T-helper 2 cell treated with Interferon-gamma antibody and Interleukin-4, amounts not matched to agents 5 μg/mL and 100 μg/mL, for 36 hours (primary cell): ENCODE measurements around the gene SINHCAF.

Experiments used
- DNase-seq: peaks from one replicate; pipeline ENCODE4 v3.0.0; 2021; ENCODE audit warnings: low spot score
- H3K27ac Mint-ChIP-seq: one replicate; pipeline ENCODE4 v1.8.0; 2021; ENCODE audit warnings: mild to moderate bottlenecking, mixed read lengths
- H3K27me3 Mint-ChIP-seq: one replicate; pipeline ENCODE4 v1.8.0; 2021; ENCODE audit warnings: low read depth, mixed read lengths
- H3K36me3 Mint-ChIP-seq: one replicate; pipeline ENCODE4 v1.8.0; 2021; ENCODE audit warnings: low read depth, mixed read lengths
- H3K4me1 Mint-ChIP-seq: one replicate; pipeline ENCODE4 v1.8.0; 2021; ENCODE audit warnings: low read depth, mixed read lengths
- H3K4me3 Mint-ChIP-seq: one replicate; pipeline ENCODE4 v1.8.0; 2022; ENCODE audit warnings: mild to moderate bottlenecking, moderate library complexity, mixed read lengths
- H3K9me3 Mint-ChIP-seq: one replicate; pipeline ENCODE4 v1.8.0; 2021; ENCODE audit warnings: mixed read lengths

The SINHCAF gene

GRCh38 chr12:31355747-31356107 is 29.8 kb upstream of the SINHCAF start:
- no peak overlapping the region for H3K27ac Mint-ChIP-seq
- H3K4me3 Mint-ChIP-seq = no peak overlapping the region
- no peaks in the 10 kb centered on the region for H3K36me3 Mint-ChIP-seq
- no peaks in the 10 kb centered on the region for H3K4me1 Mint-ChIP-seq
- no peaks in the 10 kb centered on the region for H3K9me3 Mint-ChIP-seq
- peaks cover 3% of the 10 kb centered on the region for H3K27me3 Mint-ChIP-seq
- DNase-seq = no peak

- Mint-ChIP-seq H3K27ac (no peak overlapping the region), H3K9me3 (no peaks in the 10 kb centered on the region), H3K4me3 (no peak overlapping the region), H3K4me1 (no peaks in the 10 kb centered on the region), H3K36me3 (no peaks in the 10 kb centered on the region), H3K27me3 (peaks cover 14% of the 10 kb centered on the region)
- no peak for DNase-seq
Observed at GRCh38 chr12:31353750-31354708, 28.1 kb upstream of the SINHCAF start.

GRCh38 chr12:31346267-31346666 is 20.3 kb upstream of the SINHCAF start:
- H3K4me1 Mint-ChIP-seq = no peaks in the 10 kb centered on the region
- H3K27ac Mint-ChIP-seq = no peak overlapping the region
- peaks cover 11% of the 10 kb centered on the region for H3K27me3 Mint-ChIP-seq
- no peak for DNase-seq
- H3K36me3 Mint-ChIP-seq = no peaks in the 10 kb centered on the region
- no peak overlapping the region for H3K4me3 Mint-ChIP-seq
- no peaks in the 10 kb centered on the region for H3K9me3 Mint-ChIP-seq

GRCh38 chr12:31343139-31343538 is 17.2 kb upstream of the SINHCAF start:
- H3K27me3 Mint-ChIP-seq = no peaks in the 10 kb centered on the region
- H3K27ac Mint-ChIP-seq = no peak overlapping the region

GRCh38 chr12:31342286-31342685 is 16.3 kb upstream of the SINHCAF start:
- DNase-seq = no peak
- no peak overlapping the region for H3K4me3 Mint-ChIP-seq
- H3K36me3 Mint-ChIP-seq = no peaks in the 10 kb centered on the region
- H3K9me3 Mint-ChIP-seq = no peaks in the 10 kb centered on the region
- no peak overlapping the region for H3K27ac Mint-ChIP-seq
- H3K4me1 Mint-ChIP-seq = no peaks in the 10 kb centered on the region
- H3K27me3 Mint-ChIP-seq = no peaks in the 10 kb centered on the region

More at GRCh38 chr12:31343139-31343538, 17.2 kb upstream of the SINHCAF start:
- DNase-seq = no peak
- Mint-ChIP-seq H3K4me1 (no peaks in the 10 kb centered on the region), H3K36me3 (no peaks in the 10 kb centered on the region), H3K9me3 (no peaks in the 10 kb centered on the region), H3K4me3 (no peak overlapping the region)

- Mint-ChIP-seq H3K27me3 (no peaks in the 10 kb centered on the region), H3K9me3 (no peaks in the 10 kb centered on the region), H3K4me3 (no peak overlapping the region), H3K27ac (no peak overlapping the region), H3K4me1 (no peaks in the 10 kb centered on the region), H3K36me3 (no peaks in the 10 kb centered on the region)
- no peak for DNase-seq
Observed at GRCh38 chr12:31339831-31340622, 14.1 kb upstream of the SINHCAF start.

GRCh38 chr12:31337952-31338351 is 12.0 kb upstream of the SINHCAF start:
- DNase-seq = no peak
- no peaks in the 10 kb centered on the region for H3K27me3 Mint-ChIP-seq
- H3K4me3 Mint-ChIP-seq = no peak overlapping the region
- no peaks in the 10 kb centered on the region for H3K9me3 Mint-ChIP-seq
- no peak overlapping the region for H3K27ac Mint-ChIP-seq
- no peaks in the 10 kb centered on the region for H3K36me3 Mint-ChIP-seq
- peaks cover 2% of the 10 kb centered on the region for H3K4me1 Mint-ChIP-seq

- peaks cover 24% of the 10 kb centered on the region for H3K27me3 Mint-ChIP-seq
- peaks cover 3% of the 10 kb centered on the region for H3K4me1 Mint-ChIP-seq
- no peak overlapping the region for H3K27ac Mint-ChIP-seq
- H3K9me3 Mint-ChIP-seq = no peaks in the 10 kb centered on the region
- no peak for DNase-seq
- H3K4me3 Mint-ChIP-seq = no peak overlapping the region
- no peaks in the 10 kb centered on the region for H3K36me3 Mint-ChIP-seq
Observed at GRCh38 chr12:31331242-31331641, 5.3 kb upstream of the SINHCAF start.

GRCh38 chr12:31326736-31327659 is 1.0 kb upstream of the SINHCAF start:
- Mint-ChIP-seq H3K36me3 (peaks cover 6% of the 10 kb centered on the region), H3K4me1 (peaks cover 16% of the 10 kb centered on the region)

GRCh38 chr12:31325524-31325875 is 450 bp downstream of the SINHCAF start:
- Mint-ChIP-seq H3K4me3 (peak overlapping the region; percentile 94), H3K36me3 (peaks cover 6% of the 10 kb centered on the region), H3K4me1 (peaks cover 31% of the 10 kb centered on the region), H3K27me3 (peaks cover 10% of the 10 kb centered on the region), H3K9me3 (no peaks in the 10 kb centered on the region), H3K27ac (peak overlapping the region; percentile 96)
- DNase-seq = no peak

More at GRCh38 chr12:31326736-31327659, 1.0 kb upstream of the SINHCAF start:
- Mint-ChIP-seq H3K4me3 (peak overlapping the region; percentile 94), H3K27ac (no peak overlapping the region), H3K9me3 (no peaks in the 10 kb centered on the region), H3K27me3 (peaks cover 20% of the 10 kb centered on the region)
- DNase-seq = no peak

GRCh38 chr12:31324845-31325523 is 966 bp downstream of the SINHCAF start:
- no peaks in the 10 kb centered on the region for H3K9me3 Mint-ChIP-seq
- peak; percentile 46 for DNase-seq
- H3K27me3 Mint-ChIP-seq = peaks cover 9% of the 10 kb centered on the region
- H3K36me3 Mint-ChIP-seq = peaks cover 7% of the 10 kb centered on the region
- peaks cover 36% of the 10 kb centered on the region for H3K4me1 Mint-ChIP-seq
- peak overlapping the region; percentile 94 for H3K4me3 Mint-ChIP-seq
- peak overlapping the region; percentile 96 for H3K27ac Mint-ChIP-seq

GRCh38 chr12:31324116-31324844 is 1.7 kb downstream of the SINHCAF start:
- H3K27me3 Mint-ChIP-seq = peaks cover 9% of the 10 kb centered on the region
- peaks cover 43% of the 10 kb centered on the region for H3K4me1 Mint-ChIP-seq
- no peaks in the 10 kb centered on the region for H3K9me3 Mint-ChIP-seq
- DNase-seq = peak; percentile 61
- H3K27ac Mint-ChIP-seq = peak overlapping the region; percentile 96
- H3K36me3 Mint-ChIP-seq = peaks cover 11% of the 10 kb centered on the region
- peak overlapping the region; percentile 94 for H3K4me3 Mint-ChIP-seq
